NOMO-1 treated with DMSO at 0.1 percent for 48 hours (cell line): ENCODE results near the gene CCDC9.
"Not testable (repeated sequence)": the region's sequence is repeated elsewhere in the genome, so short reads cannot be mapped to it uniquely, and the experiment has no call there.

Experiments used
- DNase-seq: peaks from one replicate; lab custom pipeline; 2025; ENCODE audit not compliant: unreplicated experiment; lab: John Stamatoyannopoulos, UW

Gene CCDC9

DNA sequence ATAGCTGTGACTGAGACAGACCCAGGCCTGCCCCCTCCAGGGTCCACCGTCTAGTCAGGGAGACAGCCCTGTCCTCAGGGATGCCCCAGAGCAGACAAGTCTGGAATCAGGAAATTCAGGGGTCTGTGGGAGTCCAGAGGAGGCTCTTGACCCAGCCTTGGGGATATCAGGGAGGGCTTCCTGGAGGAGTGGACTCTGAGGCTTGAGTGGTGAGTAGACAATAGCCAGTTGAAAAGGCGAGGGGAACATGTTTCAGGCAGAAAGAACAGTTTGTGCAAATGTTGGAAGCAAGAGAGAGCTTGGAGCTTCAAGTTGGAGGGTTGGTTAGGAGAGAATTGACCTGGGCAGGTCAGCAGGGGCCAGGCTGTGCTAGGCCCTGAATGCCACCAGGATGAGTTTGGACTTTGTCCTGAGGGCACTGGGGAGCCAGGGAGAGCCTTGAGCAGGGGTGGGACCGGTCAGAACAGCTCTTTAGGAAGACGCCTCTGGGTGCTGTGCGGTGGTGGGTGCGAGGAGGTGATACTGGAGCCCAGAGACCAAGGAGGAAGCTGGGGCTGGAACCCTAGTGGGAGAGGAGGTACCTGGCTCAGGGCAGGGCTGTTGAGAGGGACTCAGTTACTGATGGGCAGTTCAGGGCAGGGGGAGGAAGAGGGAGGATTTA is 2.7 kb downstream of the CCDC9 start:
- DNase-seq = no peak

DNA sequence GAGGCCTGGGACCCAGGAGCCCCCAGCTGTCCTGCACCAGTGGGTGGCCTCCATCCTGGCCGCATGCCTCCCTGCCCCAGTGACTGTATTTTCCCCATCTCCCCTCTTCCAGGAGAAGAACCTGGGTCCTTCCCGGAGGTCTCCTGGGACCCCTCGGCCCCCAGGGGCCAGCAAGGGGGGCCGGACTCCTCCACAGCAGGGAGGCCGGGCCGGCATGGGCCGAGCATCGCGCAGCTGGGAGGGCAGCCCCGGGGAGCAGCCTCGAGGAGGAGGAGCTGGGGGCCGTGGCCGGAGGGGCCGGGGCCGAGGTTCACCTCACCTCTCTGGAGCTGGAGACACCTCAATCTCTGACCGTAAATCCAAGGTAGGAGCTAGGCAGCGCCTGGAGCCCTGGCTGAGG is 4.2 kb downstream of the CCDC9 start:
- DNase-seq = no peak

DNA sequence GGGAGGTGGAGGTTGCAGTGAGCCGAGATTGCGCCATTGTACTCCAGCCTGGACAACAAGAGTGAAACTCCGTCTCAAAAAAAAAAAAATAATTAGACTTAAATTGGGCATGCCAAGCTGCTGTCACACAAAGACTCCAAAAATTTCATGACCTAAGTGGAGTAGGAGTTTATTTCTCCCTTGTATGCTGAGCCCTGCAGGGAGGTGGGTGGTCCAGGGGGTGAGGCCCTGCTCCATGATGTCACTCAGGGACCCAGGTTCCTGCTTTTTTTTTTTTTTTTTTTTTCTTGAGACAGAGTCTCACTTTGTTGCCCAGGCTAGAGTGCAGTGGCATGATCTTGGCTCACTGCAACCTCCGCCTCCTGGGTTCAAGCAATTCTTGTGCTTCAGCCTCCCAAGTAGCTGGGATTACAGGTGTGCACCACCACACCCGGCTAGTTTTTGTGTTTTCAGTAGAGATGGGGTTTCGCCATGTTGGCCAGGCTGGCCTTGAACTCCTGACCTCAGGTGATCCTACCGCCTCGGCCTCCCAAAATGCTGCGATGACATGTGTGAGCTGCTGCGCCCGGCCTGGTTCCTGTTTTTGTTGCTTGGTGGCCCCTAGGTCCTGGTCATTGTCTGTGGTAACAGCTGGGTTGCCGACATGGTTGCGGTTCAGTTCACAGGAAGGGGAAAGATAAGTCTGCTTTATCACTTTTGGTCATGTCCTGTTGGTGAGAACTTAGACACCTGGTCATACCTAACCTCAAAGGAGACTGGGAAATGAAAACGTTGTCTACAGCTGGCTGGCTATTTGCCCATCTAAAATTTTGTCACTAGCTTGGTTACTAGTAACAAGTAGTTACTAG is 5.8 kb downstream of the CCDC9 start:
- DNase-seq = peak; percentile 68

DNA sequence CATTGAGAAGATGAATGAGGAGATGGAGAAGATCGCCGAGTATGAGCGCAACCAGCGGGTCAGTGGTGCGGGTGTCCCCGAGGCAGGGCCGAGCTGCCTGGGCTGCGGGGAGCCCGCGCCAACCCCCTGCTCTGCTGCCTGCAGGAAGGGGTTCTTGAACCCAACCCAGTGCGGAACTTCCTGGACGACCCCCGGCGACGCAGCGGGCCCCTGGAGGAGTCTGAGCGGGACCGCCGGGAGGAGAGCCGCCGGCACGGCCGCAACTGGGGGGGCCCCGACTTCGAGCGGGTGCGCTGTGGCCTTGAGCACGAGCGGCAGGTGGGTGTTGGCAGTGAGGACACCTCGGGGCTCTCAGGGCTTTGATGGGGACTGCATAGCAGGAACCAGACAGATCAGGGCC is 8.3 kb downstream of the CCDC9 start:
- DNase-seq = no peak

DNA sequence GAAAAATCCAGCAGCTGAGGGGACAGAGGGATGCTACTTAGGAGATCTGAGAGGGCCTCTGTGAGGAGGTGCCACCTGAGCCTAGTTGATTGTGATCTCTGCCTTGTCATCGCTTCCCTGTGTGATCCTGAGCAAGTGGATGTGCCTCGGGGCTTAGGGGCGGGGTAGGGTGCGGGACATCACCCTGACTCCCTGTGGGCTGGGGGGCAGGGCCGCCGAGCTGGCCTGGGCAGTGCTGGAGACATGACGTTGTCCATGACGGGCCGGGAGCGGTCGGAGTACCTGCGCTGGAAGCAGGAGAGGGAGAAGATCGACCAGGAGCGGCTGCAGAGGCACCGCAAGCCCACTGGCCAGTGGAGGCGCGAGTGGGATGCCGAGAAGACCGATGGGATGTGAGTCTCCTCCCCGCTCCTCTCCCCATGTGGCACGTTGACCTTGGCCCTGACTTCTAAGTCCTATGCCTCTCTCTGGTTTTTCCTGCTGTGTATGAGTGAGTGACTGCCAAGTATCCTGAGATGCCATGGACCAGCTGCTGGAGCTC is 10.1 kb downstream of the CCDC9 start:
- DNase-seq = no peak

DNA sequence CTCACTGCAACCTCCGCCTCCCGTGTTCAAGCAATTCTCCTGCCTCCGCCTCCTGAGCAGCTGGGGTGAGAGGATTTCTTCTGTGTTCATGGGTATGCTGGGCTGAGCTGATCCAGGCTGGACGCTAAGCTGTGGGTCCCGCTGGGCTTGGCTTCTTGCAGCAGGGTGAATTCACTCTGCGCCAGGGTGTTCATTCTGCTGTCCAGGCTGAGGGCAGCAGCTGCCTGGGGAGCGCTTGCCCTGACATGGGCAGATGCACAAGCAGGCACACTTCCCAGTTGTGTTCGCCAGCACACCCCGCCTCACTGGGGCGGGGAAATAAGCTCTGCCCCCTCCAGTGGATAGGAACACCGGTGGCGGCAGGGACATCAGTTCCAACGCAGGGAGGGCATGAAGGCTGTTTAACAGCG is 11.0 kb downstream of the CCDC9 start:
- no peak for DNase-seq

DNA sequence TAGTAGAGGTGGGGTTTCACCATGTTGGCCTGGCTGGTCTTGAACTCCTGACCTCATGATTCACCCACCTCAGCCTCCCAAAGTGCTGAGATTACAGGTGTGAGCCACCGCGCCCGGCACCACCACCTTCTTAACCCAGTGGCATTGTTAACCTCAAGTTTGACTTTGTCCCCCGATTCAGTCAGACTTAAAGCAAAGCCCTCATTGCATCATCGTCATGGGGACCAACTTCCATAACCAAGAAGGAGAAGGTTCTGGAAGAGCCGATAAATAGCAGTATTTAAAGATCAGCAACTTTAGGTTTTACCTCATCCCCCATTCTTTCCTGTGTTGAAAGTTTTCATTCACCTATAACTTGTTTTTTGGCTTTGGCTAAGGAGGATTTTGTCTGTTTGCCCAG is 11.7 kb downstream of the CCDC9 start:
- no peak for DNase-seq

DNA sequence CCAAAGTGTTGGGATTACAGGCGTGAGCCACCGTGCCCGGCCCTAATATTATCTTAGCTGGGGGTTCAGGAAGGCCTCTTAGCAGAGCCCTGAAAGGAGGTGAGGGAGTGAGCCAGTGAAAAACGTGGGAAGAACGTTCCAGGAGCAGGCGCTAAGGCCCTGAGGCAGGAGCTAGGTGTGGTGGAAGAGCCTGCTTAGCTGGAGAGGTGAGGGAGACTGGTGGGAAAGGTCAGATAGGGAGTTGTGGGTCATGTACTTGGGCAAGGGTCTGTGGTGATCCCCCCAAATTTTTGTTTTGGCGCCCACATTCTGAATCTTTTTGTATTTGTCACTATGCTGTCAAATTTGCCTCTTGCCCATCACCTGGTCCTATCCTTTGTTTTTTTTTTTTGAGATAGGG is 13.3 kb downstream of the CCDC9 start:
- no peak for DNase-seq

DNA sequence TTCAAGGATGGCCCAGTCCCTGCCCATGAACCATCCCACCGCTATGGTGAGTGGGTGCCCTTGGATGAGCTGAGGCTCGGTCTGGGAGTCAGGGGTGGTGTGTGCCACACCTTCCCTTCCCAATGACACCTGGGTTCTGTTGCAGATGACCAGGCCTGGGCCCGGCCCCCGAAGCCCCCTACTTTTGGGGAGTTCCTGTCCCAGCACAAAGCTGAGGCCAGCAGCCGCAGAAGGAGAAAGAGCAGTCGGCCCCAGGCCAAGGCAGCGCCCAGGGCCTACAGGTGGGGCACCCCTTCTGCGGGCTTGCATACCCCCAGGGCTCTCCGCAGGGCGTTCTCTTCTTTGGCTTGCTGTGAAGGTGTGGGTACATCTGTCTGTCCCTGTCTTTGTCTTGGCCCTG is 14.1 kb downstream of the CCDC9 start:
- DNase-seq = no peak

DNA sequence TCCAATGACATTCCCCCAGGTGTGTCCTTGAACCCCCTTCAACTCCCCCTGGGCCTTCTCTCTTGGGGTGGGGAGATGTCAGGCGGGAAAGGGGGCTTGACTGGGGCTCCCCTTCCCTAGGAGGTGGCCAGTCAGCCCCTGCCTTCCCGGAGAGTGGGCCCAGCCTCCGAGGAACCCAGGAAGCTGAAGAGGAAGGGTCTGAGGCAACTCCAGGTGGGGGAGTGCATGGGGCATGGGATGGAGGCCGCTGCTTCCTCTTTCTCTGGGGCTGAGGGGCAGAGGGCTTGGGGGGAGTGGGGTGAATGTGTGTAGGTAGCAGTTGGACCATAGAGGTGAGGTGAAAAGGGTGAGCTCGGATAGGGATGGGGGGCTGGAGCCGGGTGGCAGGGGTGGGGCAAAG is 15.6 kb downstream of the CCDC9 start:
- no peak for DNase-seq

DNA sequence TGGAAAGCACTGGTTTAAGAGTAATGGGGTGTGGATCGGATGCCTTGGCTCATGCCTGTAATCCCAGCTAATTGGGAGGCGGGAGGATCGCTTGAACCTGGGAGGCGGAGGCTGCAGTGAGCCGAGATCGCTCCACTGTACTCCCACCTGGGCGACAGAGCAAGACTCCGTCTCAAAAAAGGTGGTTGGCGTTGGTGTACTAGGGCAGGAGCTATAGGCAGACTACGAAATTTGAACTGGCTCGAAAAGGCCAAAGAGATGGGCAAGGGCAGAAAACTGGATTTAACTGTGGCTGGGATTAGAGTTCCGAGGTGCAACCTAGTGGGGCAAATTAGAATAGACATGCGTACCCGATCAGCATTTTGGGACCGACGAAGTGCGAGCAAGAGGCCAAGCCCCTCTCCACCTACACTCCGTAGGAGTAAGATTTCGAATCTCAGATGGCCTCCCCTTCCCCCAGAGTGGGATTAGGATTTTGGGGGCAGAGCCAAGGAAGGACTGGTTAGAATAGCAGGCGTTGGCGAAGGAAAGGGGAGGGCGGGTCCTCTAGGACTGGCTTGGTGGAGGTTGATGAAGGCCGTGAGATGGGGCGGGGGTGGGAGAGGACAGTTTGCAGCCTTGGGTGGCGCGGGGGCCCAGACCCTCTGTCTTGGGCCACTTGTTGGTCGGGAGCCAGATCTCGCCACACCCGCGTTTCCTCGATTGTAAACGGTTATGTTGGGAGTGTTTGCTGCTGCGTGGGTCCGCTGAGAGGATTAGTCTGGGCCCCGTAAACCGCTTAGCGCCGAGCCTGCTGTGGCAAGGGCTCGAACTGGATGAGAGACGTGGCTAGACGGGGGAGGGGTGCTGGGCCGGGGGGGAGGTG is 16.4 kb downstream of the CCDC9 start:
- DNase-seq = no peak

DNA sequence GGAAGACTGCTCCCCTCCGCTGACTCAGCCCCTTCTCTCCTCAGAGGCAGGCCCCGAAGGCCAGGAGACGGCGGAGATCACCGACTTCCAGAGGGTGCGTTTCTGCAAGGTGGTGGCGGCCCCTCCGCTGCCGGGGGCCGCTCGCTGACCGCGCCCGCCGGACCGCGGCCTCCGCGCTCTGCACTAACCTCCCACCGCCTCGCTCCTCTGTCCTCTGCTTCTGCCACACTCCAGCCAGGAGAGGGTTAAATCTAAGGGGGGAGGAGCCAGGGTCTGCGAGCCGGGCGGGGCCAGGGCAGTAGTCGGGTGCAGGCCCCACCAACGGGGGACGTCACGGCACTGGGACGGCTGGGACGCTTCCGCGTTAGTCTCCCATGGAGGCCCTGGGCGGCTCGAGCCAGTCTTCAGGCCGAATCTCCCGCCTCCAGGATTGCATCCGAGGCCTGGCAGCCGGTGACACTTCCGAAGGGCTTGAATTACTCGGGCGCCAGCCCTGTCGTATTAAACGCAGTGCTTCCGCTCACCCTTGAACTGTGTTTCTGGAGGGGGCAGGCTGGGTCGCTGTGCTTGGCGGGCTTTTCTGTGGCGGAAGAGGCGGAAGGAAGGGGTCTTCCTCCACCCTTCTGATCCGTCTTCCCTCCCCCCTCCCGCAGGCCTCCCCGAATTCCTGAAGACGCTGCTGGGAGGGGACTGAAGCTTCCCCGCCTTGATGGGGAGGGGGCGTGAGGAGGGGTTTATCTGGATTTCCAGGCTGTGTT is 17.2 kb downstream of the CCDC9 start:
- DNase-seq = peak; percentile 93

DNA sequence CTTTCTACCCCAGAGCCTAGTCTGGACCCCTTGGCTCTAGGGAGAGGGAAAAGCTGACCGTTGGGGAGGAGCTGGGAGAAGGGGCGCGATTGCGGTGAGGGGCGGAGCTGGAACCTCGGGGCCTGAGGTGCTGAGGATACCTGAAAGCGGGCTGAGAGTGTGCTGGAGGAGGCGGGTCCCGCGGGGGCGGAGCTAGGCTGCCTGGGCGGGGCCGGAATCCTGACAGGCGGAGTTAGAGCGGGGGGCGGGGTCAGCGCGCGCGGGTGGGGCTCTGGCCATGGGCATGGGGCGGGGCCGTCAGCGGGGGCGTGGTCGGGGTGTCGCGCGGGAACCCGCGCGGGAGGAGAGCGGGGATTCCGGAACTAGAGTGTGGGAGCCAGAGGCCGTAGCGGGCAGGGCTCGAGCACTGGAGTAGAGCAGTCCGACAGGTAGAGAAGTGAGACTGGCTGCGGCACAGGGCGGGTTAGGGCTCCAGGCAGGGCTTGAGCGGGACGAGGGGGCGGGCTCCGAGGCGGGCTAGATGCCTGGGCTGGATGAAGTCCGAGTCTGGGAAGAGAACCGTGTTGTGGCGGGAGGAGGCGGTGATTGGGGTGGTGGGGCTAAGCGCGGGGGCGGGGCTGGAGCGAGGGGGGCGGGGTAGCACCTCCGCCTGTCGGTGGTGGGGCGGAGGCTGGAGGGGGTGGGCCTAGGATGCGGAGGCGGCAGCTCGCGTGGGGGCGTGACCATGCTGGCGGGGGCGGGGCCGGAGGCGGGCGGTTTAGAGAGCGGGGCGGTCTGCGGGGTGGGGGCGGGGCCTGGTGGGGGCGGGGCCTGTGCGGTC is 18.0 kb downstream of the CCDC9 start, which contains the start of gene INAFM1:
Gene INAFM1, plus strand, starts transcription at position 815 of the 820 bp plus-strand sequence. CDS start 35 bp downstream, outside the sequence.
- peak; percentile 93 for DNase-seq

DNA sequence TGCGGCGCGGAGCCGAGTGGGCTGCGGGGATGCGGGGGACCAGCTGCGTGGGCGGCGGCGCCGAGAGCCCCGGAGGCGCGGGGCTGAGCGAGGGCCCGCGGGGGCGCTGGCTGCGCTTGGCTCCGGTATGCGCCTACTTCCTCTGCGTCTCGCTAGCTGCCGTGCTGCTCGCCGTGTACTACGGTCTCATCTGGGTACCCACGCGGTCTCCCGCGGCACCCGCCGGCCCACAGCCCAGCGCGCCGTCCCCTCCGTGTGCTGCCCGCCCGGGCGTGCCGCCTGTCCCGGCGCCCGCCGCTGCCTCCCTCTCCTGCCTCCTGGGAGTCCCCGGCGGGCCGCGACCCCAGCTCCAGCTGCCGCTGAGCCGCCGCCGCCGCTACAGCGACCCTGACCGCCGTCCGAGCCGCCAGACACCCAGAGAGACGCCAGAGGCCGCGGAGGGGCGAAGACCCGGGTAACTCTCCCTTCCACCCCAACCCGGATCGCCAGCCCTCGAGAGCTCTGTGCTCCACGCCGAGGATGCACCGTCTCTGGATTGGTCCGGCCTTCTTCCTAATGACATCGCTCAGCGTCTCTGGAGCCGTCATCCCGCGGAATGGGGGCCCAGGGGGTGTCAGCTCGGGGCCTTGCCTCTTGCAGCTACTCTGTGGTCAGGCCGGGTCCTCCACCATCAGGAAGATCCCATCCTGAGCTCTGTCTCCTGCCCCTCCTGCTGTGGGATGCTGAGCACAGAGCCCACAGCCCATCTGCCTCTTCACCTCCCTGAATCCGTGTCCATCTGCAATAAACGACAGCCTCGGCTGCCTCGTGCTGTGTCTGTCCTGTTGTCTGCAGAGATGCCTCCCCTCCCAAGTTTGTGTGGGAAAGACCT is 18.8 kb downstream of the CCDC9 start:
- no peak for DNase-seq

DNA sequence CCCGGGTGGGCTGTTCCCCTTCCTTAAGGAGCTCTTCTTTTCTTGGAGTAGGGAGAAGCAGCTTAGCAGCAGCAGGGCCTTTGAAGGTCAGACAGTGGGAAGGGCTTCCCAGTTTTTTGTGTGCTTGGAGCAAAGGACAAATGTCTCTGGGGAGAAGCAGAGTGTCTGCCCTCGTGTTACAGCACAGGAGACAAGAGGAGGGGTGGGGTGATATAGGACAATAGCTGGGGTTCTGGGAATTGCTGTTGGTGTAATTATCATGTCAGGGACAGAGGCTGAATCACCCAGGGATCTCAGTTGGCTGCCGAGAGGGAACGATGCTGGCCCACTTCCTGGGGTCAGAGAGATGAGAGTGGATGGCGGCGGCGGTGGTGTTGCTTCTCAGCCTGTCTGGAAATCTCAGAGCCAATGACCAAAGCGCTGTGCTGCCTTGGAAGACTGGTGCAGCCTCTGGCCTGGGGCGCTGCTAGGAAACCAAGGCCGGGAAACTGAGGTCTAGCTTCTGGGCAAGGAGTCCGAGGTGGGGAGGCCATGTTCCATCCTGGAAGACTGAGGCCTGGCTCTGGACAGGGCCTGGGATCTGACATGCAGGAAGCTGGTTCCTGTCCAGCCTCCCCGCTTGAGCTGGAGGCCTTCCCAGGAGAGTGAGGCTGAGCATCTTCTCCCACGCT is 19.6 kb downstream of the CCDC9 start:
- DNase-seq = no peak

DNA sequence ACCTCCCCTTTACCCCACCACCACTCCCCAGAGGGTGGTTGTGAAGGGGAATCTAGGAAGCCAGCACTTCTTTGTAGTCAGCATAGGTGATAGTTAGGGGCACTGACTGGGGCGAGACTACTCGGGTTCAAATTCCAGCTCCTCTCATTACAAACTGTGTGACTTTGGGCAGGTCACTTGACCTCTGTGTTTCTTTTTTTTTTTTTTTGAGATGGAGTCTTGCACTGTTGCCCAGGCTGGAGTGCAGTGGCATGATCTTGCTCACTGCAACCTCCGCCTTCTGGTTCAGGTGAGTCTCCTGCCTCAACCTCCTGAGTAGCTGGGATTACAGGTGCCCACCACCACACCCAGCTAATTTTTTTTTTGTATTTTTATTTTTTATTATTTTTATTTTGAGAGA is 20.2 kb downstream of the CCDC9 start:
- DNase-seq = not testable (repeated sequence)

DNA sequence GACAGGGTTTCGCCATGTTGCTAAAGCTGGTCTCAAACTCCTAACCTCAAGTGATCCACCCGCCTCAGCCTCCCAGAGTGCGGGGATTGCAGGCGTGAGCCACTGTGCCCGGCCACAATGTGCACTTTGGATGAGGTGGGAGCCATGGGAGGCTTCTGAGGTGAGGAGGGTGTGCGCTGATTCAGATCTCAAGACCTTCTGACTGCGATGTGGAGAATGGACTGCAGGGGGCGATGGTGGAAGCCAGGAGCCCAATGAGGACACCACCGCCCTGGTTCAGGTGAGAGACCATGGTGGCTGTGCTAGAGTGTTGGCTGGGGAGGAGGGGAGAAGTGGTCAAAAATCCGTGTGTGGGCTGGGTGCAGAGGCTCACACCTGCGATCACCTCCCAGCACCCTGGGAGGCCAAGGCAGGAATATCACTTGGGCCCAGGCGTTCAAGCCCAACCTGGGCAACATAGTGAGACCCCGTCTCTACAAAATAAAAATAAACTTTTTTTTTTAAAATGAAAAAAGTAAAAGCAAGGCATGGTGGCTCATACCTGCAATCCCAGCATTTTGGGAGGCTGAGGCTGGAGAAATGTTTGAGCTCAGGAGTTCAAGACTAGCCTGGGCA is 24.0 kb downstream of the CCDC9 start:
- peak; percentile 31 for DNase-seq
